ENCODE measurements around the gene SYMPK.
A peak's percentile ranks its signal among the peaks of the same experiment; 100 is the strongest.

The SYMPK gene

GRCh38 chr19:45766869-45767346 lies 96.0 kb downstream of the SYMPK start:
- H3K4me3 ChIP-seq (ENCODE audit: control insufficient read depth, low read depth, low read length), result peak overlapping the region; percentile 57
- no peak for TF ChIP-seq CTCF (IDR thresholded peaks at IDR 0.05; ENCODE audit: control insufficient read depth, insufficient read depth, low read depth, low read length, missing control alignments)

GRCh38 chr19:45766296-45766868 lies 96.6 kb downstream of the SYMPK start:
- no peak for DNase-seq (ENCODE audit: low read depth)
- TF ChIP-seq CTCF (IDR thresholded peaks at IDR 0.05; ENCODE audit: control insufficient read depth, insufficient read depth, low read depth, low read length, missing control alignments), result no peak
- peak overlapping the region; percentile 57 for H3K4me3 ChIP-seq (ENCODE audit: control insufficient read depth, low read depth, low read length)

More at GRCh38 chr19:45766869-45767346, 96.0 kb downstream of the SYMPK start:
- no peak for DNase-seq (ENCODE audit: low read depth)

- no peak for DNase-seq (ENCODE audit: low read depth)
- H3K4me3 ChIP-seq (ENCODE audit: control insufficient read depth, low read depth, low read length), result no peak overlapping the region
Observed at GRCh38 chr19:45765702-45766295, 97.1 kb downstream of the SYMPK start.

More at GRCh38 chr19:45765702-45766295, 97.1 kb downstream of the SYMPK start:
- TF ChIP-seq CTCF (IDR thresholded peaks at IDR 0.05; ENCODE audit: control insufficient read depth, insufficient read depth, low read depth, low read length, missing control alignments), result no peak
